ACC112 (cell line): Measurements from ENCODE around the gene DOK6.
"Not testable (repeated sequence)": the region's sequence is repeated elsewhere in the genome, so short reads cannot be mapped to it uniquely, and the experiment has no call there.

Experiments used
- H2AFZ ChIP-seq: fragments of 200-600 bp; sonication (generic); one replicate; pipeline ENCODE4 v1.6.0; 2017; ENCODE audit warnings: antibody characterized with exemption, low read length; ENCODE audit not compliant: unreplicated experiment
- H3K27ac ChIP-seq: fragments of 200-600 bp; sonication (generic); 2 replicates; pipeline ENCODE4 v1.5.1; 2014; ENCODE audit warnings: low read depth, mild to moderate bottlenecking, antibody characterized with exemption, low read length, moderate library complexity
- H3K27me3 ChIP-seq: fragments of 200-600 bp; sonication (generic); 2 replicates; pipeline ENCODE4 v1.6.1; 2014; ENCODE audit warnings: mild to moderate bottlenecking, antibody characterized with exemption, low read length, moderate library complexity, mixed read lengths; ENCODE audit not compliant: insufficient read depth
- H3K36me3 ChIP-seq: fragments of 200-600 bp; sonication (generic); 2 replicates; pipeline ENCODE4 v1.6.1; 2016; ENCODE audit warnings: mild to moderate bottlenecking, antibody characterized with exemption, low read length, moderate library complexity, mixed read lengths; ENCODE audit not compliant: insufficient read depth
- H3K4me1 ChIP-seq: fragments of 200-600 bp; sonication (generic); one replicate; pipeline ENCODE4 v1.6.1; 2016; ENCODE audit warnings: low read length, mixed read lengths; ENCODE audit not compliant: insufficient read depth, unreplicated experiment, control insufficient read depth
- H3K4me3 ChIP-seq: fragments of 200-600 bp; sonication (generic); 2 replicates; pipeline ENCODE4 v1.5.1; 2014; ENCODE audit warnings: mild to moderate bottlenecking, low read depth, low read length
- H3K79me2 ChIP-seq: fragments of 200-600 bp; sonication (generic); one replicate; pipeline ENCODE4 v1.6.0; 2016; ENCODE audit warnings: low read length; ENCODE audit not compliant: control insufficient read depth, unreplicated experiment, insufficient read depth

Gene DOK6

DNA sequence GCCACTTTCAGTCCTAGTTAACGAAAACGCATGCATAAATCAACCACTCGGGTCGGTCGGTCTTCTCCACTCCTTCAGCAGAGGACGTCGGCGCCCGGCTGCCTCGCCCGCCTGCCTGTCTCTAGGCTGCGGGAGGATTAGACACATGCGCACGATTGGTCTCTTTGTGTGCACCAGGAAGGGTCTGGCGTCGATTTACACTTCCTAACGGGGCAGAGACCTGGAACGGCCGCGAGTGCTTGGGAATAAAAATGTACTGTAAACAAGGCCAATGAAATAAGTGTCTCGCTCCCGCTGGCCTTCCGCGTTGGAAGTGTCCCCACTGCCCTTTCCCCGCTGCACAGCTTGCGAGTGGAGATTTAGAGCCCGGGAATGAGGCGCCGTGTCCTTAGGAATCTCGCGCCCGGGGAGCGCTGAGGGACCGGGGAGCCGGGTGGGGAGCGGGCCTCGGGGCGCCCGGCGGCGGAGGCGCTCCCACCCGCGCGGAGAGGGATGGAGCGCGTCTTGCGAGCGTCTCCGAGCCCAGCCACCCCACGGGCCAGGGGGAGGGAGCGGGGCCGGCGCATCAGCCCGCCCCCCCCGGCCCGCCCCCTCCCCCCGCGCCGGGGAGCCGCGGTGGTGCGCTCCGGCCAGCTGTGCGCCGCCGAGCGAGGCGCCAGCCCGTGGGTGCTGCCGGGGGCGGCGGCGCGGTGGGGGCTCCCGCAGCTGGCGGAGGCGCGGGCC lies at the start of gene DOK6:
DOK6 (plus strand) TSS at position 636 of the 723 bp plus-strand sequence.
- Histone ChIP-seq H3K4me3 (peak within 1 kb of the TSS; percentile 89), H3K79me2 (no peaks in the 10 kb centered on the region), H3K36me3 (no peaks in the 10 kb centered on the region), H3K4me1 (no peaks in the 10 kb centered on the region), H3K27ac (no peak within 1 kb of the TSS), H3K27me3 (peaks cover 17% of the 10 kb centered on the region), H2AFZ (peak within 1 kb of the TSS; percentile 90)

DNA sequence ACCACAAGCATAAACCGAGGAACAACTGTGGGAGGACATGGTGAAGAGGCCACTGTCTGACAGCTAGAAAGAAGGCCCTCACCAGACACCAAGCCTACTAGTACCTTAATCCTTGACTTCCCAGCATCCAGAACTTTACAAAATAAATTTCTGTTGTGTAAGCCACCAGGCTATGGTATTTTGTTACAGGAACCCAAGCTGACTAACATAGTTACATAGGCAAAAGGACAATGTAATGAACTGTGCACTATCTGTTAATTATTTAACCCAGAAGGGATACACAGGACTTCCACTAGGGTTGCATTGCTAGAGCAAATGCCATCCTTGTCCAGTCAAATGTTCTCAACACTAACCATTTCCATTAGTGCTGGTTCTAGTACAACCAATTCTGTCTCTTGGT lies 47.7 kb upstream of the DOK6 start:
- H3K79me2 ChIP-seq: no peaks in the 10 kb centered on the region
- no peaks in the 10 kb centered on the region for H3K27me3 ChIP-seq
- no peak overlapping the region for H2AFZ ChIP-seq
- H3K36me3 ChIP-seq: no peaks in the 10 kb centered on the region
- H3K27ac ChIP-seq: no peak overlapping the region
- H3K4me1 ChIP-seq: no peaks in the 10 kb centered on the region
- no peak overlapping the region for H3K4me3 ChIP-seq

DNA sequence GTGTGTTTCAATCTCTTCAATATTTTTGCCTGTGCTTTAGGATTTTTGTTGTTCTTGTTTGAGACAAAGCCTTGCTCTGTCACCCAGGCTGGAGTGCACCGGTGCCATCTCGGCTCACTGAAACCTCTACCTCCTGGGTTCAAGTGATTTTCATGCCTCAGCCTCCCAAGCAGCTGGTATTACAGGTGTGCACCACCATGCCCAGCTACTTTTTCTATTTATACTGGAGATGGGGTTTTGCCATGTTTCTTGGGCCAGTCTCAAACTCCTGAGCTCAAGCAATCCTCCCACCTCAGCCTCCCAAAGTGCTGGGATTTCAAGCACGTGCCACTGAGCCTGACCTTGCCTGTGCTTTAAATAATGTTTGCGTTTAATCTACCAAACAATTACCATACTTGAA lies 43.1 kb upstream of the DOK6 start:
- Histone ChIP-seq H2AFZ (no peak overlapping the region), H3K4me3 (no peak overlapping the region), H3K27me3 (no peaks in the 10 kb centered on the region), H3K36me3 (no peaks in the 10 kb centered on the region), H3K27ac (no peak overlapping the region), H3K4me1 (no peaks in the 10 kb centered on the region), H3K79me2 (no peaks in the 10 kb centered on the region)

DNA sequence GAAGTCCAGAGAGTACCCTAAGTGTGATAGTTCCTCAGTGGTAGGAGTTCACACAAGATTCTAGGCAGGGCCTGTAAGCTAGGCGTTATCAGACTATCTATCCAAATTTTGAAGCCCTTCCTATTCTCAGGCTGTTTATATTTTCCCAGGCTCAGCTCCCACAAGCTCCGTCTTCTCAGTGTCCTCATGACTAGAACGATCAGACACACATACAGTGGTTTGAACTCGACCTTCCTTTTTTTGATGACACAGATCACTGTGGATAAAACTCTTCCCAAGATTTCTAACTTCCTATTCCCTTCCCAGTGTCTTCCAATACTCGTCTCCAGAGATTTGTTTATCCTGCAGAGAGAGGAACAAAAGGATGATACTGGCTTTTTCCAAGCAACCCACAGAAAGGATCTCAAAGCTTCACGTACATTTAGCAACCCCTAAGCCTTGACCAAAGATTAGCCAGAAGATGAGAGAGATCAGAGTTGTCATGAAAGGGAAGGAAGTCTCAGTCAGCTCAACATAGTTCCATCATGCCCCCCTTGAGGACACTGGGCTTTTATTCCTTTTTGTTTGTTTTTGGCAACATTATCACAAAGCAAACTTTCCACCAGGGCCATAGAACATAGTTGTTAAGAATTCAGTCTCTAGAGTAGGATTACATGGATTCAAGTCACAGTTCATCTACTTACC lies 42.3 kb upstream of the DOK6 start:
- no peaks in the 10 kb centered on the region for H3K36me3 ChIP-seq
- H3K27me3 ChIP-seq: no peaks in the 10 kb centered on the region
- no peak overlapping the region for H2AFZ ChIP-seq
- no peaks in the 10 kb centered on the region for H3K79me2 ChIP-seq
- no peak overlapping the region for H3K27ac ChIP-seq
- no peaks in the 10 kb centered on the region for H3K4me1 ChIP-seq
- H3K4me3 ChIP-seq: no peak overlapping the region

DNA sequence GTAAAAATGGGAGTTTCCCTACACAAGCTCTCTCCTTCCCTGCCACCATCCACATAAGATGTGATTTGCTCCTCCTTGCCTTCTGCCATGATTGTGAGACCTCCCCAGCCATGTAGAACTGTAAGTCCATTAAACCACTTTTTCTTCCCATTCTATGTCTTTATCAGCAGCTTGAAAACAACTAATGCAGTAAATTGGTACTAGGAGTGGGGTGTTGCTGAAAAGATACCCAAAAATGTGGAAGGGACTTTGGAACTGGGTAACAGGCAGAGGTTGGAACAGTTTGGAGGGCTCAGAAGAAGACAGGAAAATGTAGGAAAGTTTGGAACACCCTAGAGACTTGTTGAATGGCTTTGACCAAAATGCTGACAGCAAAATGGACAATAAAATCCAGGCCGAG lies 40.9 kb upstream of the DOK6 start:
- not testable (repeated sequence) for H2AFZ ChIP-seq, H3K4me3 ChIP-seq, H3K4me1 ChIP-seq, H3K27me3 ChIP-seq, H3K36me3 ChIP-seq, H3K27ac ChIP-seq, H3K79me2 ChIP-seq

DNA sequence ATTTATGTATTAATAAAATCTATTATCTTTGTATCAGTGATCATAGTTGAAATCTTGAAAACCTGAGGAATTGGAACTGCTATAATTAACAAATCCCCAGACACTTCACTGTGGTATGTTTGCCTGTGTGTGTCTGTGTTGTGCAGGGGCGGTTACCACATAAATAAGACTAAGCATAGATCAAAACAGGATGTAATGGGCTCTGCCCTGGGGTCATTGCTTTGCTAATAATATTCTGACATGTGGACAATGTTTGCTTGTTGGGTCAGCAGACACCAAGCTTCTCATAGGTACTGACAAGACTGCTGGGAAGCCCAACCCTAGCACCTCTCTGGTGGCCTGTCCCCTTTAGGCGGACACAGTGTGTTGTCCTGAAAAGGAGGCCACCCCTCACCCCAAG lies 35.8 kb upstream of the DOK6 start:
- no peaks in the 10 kb centered on the region for H3K36me3 ChIP-seq
- H3K79me2 ChIP-seq: no peaks in the 10 kb centered on the region
- no peak overlapping the region for H3K27ac ChIP-seq
- no peak overlapping the region for H3K4me3 ChIP-seq
- no peaks in the 10 kb centered on the region for H3K4me1 ChIP-seq
- H2AFZ ChIP-seq: no peak overlapping the region
- H3K27me3 ChIP-seq: no peaks in the 10 kb centered on the region

DNA sequence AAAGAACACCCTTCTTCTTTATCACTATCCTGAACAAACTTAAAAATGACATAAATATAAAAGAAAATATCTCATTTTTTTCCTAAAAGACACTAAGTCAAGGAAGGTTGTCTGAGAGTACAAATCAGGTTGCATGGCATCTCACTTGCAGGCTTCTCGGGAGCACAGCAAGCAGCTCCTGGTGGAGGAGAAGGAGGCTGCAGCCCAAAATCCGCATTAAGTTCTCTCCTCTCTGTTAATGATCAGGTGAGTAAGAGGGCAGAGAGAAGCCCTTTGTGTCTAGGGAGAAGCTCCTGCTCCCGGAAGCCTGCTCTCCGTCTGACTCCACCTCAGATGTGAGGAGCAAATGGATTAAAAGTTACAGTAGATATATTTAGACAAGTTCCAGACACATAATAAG lies 35.0 kb upstream of the DOK6 start:
- no peaks in the 10 kb centered on the region for H3K4me1 ChIP-seq
- no peak overlapping the region for H3K4me3 ChIP-seq
- no peak overlapping the region for H3K27ac ChIP-seq
- H3K79me2 ChIP-seq: no peaks in the 10 kb centered on the region
- no peak overlapping the region for H2AFZ ChIP-seq
- no peaks in the 10 kb centered on the region for H3K27me3 ChIP-seq
- H3K36me3 ChIP-seq: no peaks in the 10 kb centered on the region

DNA sequence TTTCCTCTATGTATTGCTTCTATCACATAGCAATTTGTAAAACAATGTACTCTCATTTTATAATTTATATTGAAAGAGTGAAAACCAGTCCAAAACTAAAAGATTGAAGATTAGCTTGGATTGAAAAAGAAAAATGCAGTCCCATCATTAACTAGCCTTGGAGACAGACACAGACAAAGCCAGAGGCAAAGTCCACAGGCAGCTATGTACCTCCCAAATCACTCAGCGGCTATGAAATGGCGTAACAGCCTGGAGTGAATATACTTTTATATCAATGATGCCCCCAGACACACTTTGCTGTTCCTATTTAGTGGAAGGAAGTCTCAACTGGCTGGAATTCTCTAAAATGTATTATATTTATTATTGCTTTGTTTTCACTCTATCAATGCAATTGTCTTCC lies 33.6 kb upstream of the DOK6 start:
- Histone ChIP-seq H3K36me3 (no peaks in the 10 kb centered on the region), H3K4me1 (no peaks in the 10 kb centered on the region), H3K4me3 (no peak overlapping the region), H3K27me3 (no peaks in the 10 kb centered on the region), H3K79me2 (no peaks in the 10 kb centered on the region), H2AFZ (no peak overlapping the region), H3K27ac (no peak overlapping the region)

DNA sequence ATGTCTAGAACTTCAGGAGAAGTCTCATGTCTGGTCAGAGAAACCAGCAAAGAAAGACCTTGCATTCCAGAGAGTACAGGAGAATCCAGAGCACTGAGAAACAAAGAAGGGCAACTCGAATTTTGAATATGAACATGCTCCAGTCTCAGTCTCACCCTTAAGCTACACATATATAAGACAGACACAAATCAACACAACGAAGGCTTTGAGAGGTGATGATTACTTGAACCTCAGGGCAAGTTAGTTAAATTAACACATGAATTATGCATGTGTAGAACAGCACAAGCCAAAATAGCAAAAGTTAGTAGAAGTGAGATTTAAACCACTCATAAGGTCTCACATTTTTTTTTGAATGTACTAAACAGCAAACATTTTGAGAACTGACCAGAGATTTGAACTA lies 29.0 kb upstream of the DOK6 start:
- 0 out of 2 replicates have a peak, but pooled peaks cover 9% of the 10 kb centered on the region for H3K27me3 ChIP-seq
- no peak overlapping the region for H2AFZ ChIP-seq
- no peak overlapping the region for H3K27ac ChIP-seq
- no peaks in the 10 kb centered on the region for H3K4me1 ChIP-seq
- no peaks in the 10 kb centered on the region for H3K79me2 ChIP-seq
- H3K36me3 ChIP-seq: no peaks in the 10 kb centered on the region
- H3K4me3 ChIP-seq: no peak overlapping the region

DNA sequence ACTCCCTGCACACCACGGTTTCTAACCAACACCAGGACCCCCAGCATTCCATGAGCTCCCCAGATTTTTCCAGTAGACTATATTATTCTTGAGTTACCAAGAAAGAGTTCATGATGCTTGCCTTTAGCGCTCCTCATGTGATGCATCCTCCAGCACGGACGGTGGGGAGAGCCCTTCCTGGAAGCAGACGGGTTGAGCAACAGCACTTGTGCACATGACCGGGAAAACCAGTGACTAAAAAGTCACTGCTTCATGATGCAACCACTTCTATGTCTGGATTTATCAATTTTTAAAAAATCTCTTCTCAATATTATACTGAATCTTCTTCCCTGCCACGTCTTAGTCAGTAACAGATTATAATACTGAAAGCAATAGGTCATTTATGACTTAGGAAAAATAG lies 20.4 kb upstream of the DOK6 start:
- no peak overlapping the region for H2AFZ ChIP-seq
- no peaks in the 10 kb centered on the region for H3K36me3 ChIP-seq
- no peak overlapping the region for H3K4me3 ChIP-seq
- H3K27me3 ChIP-seq: 0 out of 2 replicates have a peak, but pooled peaks cover 4% of the 10 kb centered on the region
- no peaks in the 10 kb centered on the region for H3K4me1 ChIP-seq
- H3K27ac ChIP-seq: no peak overlapping the region
- no peaks in the 10 kb centered on the region for H3K79me2 ChIP-seq

DNA sequence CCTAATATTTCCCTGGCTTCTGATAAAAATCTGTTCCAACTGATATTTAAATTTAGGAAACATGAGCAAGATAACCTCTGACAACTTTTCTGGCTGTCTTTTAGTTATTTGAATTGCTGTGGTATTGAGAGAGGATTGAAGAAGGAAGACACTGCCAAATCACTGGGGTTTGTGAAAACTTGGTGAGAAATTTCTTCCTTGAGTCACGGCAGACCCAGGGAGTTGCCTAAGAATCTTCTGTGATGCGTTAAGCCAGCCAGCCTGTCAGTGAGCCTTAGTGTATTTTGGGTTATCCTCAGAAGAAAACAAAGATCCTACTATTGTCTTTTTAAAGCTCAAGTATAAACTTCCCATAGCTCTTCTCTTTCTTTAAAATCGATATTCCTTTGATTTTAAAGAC lies 17.5 kb upstream of the DOK6 start:
- no peaks in the 10 kb centered on the region for H3K27me3 ChIP-seq
- H3K4me3 ChIP-seq: no peak overlapping the region
- H3K4me1 ChIP-seq: no peaks in the 10 kb centered on the region
- H3K36me3 ChIP-seq: no peaks in the 10 kb centered on the region
- no peak overlapping the region for H3K27ac ChIP-seq
- H3K79me2 ChIP-seq: no peaks in the 10 kb centered on the region
- no peak overlapping the region for H2AFZ ChIP-seq
